Activated gamma-delta T cell treated with anti-CD3 and anti-CD28 coated beads, Interleukin-2, amount 50 U/mL, for 16 hours (primary cell): ENCODE results near the gene BAIAP2L2.
A peak's percentile ranks its signal among the peaks of the same experiment; 100 is the strongest.
"Not testable (repeated sequence)": the region's sequence is repeated elsewhere in the genome, so short reads cannot be mapped to it uniquely, and the experiment has no call there.

Source experiments
- DNase-seq: peaks from one replicate; pipeline ENCODE4 v3.0.0-alpha.2; 2020; ENCODE audit warnings: low read depth

The BAIAP2L2 gene

DNA sequence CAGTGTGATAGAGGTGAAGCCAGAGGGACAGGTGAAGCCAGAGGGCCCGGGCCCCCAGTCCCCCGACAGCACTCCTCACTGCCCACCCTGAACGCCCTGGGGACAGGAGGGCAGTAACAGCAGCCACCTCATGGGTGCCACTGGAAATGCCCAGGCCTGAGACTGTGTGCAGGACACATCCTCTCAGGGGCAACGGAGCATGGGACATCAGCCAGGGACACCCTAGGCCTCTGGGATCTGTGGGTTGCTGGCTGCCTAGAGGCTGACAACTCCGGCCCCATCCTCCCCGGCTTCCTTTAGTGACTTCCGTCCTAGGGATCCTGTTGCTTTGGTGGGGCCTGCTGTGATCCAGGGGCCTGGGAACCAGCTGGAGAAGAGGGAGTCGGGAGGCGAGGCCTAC, 17.4 kb upstream of the BAIAP2L2 start:
- no peak for DNase-seq

DNA sequence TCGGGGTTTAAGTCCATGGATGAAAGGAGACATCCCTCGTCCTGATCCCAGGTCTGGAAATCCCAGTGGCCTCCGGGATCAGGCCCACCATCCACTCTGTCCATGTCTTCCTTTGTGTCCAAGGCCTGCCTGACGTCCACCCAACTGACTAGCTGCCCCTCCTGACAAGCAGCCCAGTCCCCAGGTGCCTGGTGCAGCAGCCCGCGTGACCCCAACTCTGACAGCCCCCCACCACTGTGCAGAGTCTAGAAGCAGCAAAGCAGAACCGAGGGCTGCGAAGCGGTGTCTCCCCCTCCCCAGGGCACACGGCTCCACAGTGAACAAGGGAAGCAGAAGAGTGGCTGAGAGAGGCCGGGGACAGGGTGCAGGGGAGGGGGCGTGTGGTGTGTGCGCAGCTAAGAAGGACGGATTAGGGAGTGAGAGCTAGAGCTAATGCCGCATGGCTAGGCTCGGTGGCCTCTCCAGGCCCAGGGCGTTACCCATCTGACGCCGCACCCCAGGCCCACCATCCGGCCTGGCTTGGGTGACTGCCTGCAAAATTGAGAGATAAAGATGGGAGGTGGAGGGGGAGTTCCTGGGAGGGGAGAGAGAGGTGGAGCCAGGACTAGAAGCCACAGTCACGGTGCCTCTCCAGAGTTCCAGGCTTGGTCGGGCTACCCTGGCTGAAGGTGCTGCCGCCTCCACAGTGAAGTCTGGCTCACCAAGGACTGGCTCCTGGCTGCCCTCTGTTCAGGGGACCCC, 16.6 kb upstream of the BAIAP2L2 start:
- DNase-seq = no peak

DNA sequence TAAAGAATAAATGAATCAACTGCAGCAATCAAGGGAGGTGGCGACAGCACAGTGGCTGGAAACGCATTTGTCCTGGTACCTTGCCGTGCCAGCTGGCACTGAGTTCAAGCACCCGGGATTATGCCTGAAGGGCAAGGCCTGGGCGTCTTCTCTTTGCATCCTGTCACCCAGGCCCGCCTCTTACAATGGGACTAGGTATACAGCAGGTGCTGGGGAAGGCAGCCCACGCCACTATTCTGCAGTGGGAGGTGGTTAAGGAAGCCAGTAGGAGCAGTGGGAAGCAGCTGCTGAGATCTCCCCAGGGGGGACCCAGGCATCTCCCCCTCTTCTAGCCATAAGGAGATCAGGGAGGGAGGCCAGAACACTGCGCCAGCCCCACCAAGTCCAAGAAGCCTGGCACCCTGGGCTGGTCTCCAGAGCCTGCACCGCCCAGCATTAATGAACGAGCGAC, 15.3 kb upstream of the BAIAP2L2 start:
- DNase-seq = no peak

GRCh38 chr22:38125038-38125610, 14.6 kb upstream of the BAIAP2L2 start:
- no peak for DNase-seq

GRCh38 chr22:38124236-38124974, 13.9 kb upstream of the BAIAP2L2 start:
- DNase-seq = no peak

- no peak for DNase-seq
Observed at GRCh38 chr22:38122616-38123015, 12.1 kb upstream of the BAIAP2L2 start.

DNA sequence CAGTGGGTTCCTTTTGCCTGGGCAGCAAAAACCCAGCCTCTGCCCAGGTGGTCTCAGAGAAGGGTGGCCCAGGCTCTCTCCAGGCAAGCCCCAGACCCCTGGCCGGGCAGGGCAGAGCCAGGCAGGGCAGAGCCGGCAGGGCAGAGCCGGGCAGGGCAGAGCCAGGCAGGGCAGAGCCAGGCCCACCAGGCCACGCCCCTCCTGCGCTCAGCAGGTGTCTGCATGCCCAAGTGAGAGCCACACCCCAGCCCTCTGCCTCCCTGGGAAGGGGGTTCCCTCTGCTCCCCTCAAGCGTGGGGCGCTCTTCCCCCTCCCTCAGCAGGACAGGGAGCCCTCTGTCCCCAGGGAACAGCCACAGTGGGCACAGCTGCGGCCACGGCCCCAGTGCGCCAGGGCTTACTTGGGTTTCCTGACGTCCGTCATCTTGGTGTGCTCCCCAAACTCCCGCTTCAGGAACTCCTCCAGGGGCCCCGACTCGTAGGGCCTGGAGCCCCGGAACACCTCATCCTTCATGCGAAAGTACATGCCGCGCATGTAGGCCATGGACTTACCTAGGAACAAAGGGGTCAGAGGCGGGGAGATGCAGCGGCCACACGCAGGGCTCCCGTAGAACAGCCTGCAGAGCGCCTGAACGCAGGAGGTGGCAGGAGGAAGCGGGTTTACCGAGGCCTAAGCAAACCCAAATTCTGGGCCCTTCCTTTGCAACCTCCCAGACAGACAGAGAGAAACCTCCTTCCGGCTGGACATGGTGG, 10.1 kb upstream of the BAIAP2L2 start:
- DNase-seq = no peak

DNA sequence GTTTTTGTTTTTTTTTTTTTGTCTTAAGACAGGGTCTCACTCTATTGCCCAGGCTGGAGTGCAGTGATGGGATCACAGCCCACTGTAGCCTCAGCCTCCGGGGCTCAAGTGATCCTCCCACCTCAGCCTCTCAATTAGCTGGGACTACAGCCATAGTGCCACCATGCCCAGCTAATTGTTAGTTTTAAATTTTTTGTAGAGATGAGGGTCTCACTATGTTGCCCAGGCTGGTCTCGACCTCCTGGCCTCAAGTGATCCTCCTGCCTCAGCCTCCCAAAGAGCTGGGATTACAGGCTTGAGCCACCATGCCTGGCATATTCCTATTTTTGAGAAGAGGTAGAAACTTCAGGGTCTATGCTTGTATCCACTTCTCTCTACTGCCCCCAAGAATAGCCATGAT, 8.3 kb upstream of the BAIAP2L2 start:
- DNase-seq = not testable (repeated sequence)

GRCh38 chr22:38118182-38118581, 7.7 kb upstream of the BAIAP2L2 start:
- DNase-seq = no peak

GRCh38 chr22:38117556-38117955, 7.1 kb upstream of the BAIAP2L2 start:
- not testable (repeated sequence) for DNase-seq

DNA sequence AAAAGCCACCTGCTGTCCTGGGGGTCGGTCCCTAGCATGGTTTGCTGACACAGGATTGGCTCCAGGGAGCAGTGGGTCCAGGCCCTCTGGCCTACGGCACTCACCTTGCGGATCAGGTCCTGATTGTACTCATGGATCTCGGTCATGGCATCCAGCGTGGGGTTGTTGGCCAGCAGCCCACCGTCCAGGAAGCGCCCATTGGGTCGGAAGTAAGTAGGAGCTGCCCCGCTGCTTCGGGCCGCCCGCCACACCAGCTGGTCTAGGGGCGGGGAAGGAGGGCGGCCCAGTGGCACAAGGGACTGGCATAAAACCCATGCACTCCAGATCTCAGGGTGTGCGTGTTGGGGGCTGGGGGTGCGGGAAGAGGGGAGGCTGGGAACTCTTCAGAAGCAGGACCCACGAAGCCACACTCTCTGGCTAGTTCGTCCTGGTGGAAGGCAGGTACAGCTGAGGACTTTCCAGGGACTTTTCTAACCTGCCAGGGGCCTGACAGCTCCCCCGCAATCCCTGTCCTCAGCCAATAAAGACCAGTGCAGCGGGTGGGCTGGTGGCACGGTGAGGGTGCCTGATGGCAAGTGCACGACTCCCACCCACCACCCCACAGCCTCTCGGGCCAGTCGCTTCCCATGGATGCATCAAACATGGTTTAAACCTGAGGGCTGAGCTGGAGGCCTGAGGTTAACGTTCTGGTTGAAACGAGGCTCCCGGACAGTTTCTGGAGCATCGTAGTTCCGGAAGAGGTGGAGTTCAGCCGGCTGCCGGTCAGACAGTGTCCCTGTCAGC, 5.1 kb upstream of the BAIAP2L2 start:
- no peak for DNase-seq

DNA sequence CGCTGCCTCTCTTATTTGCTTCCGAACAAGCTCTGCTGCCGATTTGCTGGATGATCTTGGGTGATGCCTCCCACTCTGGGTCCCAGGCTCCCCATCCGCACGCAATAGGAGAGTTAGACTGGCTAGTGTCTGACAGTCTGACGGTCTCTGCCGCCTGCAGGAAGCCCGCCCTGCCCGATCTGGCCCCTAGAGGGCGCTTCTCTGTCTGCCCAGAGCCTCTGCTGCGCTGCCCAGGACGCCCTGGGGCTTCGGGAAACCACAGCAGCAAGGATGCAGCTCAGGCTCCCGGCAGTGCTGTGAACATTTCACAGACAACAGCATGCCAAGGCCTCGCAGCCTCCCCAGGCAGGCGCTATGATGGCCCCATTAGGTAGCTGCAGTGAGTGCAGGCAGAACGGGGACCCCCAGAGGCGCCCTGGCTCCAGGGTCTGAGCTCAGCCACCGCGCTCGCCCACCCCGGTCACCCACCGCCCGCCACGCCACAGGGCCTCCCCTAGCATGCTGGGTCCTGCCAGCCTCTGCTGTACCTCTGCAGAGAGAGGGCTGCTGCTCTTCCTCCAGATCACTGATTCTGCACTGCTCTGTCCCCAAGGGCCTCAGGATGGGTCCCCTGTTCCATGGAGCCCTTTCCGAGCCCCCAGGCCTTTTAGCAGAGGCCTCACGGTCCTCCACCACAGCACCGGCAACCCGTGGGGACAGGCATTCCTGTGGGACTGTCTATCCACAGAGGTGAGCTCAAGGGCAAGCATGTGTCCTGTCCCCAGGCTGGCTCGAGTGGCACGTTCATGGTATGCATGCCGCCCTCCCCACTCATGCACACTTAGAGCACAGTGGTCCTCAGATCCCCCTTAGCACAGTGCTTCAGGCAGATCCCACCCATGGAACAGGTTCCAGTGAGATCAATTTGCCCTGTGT, 4.3 kb upstream of the BAIAP2L2 start:
- peak; percentile 71 for DNase-seq

DNA sequence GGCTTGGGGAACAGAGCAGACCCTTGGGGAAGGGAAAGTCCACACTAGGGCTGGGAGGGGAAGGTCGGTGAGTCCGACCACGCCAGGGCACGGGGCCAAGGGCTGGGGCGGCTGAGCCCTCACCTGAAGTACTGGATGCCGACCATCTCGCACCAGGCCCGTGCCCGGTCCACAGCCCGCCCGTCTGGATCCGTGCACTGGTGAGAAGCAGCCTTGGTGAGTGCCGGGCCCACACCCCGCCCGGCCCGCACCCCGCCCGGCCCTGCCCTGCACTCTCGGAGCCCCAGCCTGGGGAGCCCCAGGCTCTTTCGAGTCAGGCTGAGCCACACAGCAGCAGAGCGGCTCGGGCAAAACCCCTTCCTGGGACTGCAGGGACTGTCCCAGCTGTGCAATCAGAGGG, 1.9 kb upstream of the BAIAP2L2 start:
- DNase-seq = no peak

DNA sequence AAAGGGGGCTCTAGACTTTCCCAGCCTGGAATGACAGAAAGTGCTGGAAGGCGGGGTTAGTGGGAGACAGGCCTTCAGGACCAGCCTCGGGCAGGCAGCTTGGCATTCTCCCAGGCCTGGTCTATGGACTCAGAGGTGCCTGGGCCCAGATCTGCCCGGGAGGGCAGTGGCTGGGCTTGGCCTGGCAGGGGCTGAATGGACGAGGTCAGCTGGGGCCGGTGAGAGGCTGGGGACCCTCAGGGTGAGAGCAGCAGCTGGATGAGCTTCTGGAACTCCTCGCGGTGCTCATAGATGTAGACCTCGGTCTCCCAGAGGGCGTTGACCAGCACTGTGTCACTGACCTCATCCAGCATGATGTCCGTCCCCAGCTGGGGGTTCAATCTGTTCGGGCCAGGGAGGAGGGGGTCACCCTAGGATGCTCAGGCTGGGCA, 1.5 kb upstream of the BAIAP2L2 start:
- DNase-seq = no peak

GRCh38 chr22:38110863-38111852, 674 bp upstream of the BAIAP2L2 start:
- no peak for DNase-seq

GRCh38 chr22:38109371-38110001, 998 bp downstream of the BAIAP2L2 start:
- DNase-seq = no peak

- no peak for DNase-seq
Observed at GRCh38 chr22:38108561-38109319, 1.7 kb downstream of the BAIAP2L2 start.
